A549 (cell line): ENCODE data around the gene CEP128. TPM values are rescaled to one million over a fixed set of nuclear protein-coding genes. Genes with fewer than 3 reads are reported as not detected.
A peak's percentile ranks its signal among the peaks of the same experiment; 100 is the strongest.

Experiments used
- ATAC-seq, 2 experiments: fragments of 200-7000 bp in 1 of 2; fragments of >200 bp in 1 of 2; cut with Nextera tagmentation in 1 of 2; cut with Tn5 transposase in 1 of 2; 3 replicates each; pipeline versions ENCODE4 v1.8.0 to v1.9.1; 2018 to 2020; ENCODE audit warnings: mild to moderate bottlenecking in 1 of 2, moderate library complexity in 1 of 2
- CTCF ChIA-PET: fragments of 300-600 bp; sonication (Branson Sonifier 250); formaldehyde crosslinking; extraction: SDS; loops from one replicate; lab custom pipeline; 2021; ENCODE audit warnings: antibody characterized with exemption, inconsistent platforms; lab: Yijun Ruan, JAX
- POLR2A ChIA-PET: fragments of 350-600 bp; formaldehyde crosslinking; extraction: SDS; loops from one replicate; lab custom pipeline; 2021; ENCODE audit warnings: antibody characterized with exemption, inconsistent platforms; lab: Yijun Ruan, JAX
- DNase-seq, 2 experiments: peaks; one replicate each; pipeline versions ENCODE4 v3.0.0 to v3.0.0-alpha.2; 2011 to 2016; ENCODE audit warnings: low read depth in 1 of 2, low spot score in 1 of 2
- FAIRE-seq: peaks from 2 replicates; lab custom pipeline; 2011; peaks lifted over from hg19 to GRCh38; lab: Jason Lieb, UNC
- H3K27ac ChIP-seq, 2 experiments: fragments of >200 bp; sonication (Bioruptor Twin); formaldehyde crosslinking; 3 replicates each; pipeline ENCODE4 v1.5.1; 2016 to 2017
- H3K4me1 ChIP-seq: fragments of >200 bp; sonication (Bioruptor Twin); formaldehyde crosslinking; 3 replicates; pipeline ENCODE4 v1.6.1; 2016
- H3K4me2 ChIP-seq: fragments of >200 bp; sonication (Bioruptor Twin); formaldehyde crosslinking; 3 replicates; pipeline ENCODE4 v1.6.1; 2016
- H3K4me3 ChIP-seq: fragments of >200 bp; sonication (Bioruptor Twin); formaldehyde crosslinking; 3 replicates; pipeline ENCODE4 v1.5.1; 2016
- H3K9me3 ChIP-seq: fragments of >200 bp; sonication (Bioruptor Twin); formaldehyde crosslinking; 3 replicates; pipeline ENCODE4 v1.6.1; 2016
- ATOH8 ChIP-seq: fragments of 250-450 bp; sonication (Bioruptor Pico); IDR thresholded peaks from 2 replicates; pipeline ENCODE4 v1.5.0; 2020; ENCODE audit warnings: low read depth, mild to moderate bottlenecking, moderate library complexity
- BCL3 ChIP-seq: fragments of >200 bp; sonication (Bioruptor Twin); formaldehyde crosslinking; IDR thresholded peaks from 3 replicates; pipeline ENCODE4 v1.6.1; 2016
- BHLHE40 ChIP-seq: IDR thresholded peaks from 2 replicates; pipeline ENCODE4 v1.6.1; 2012; ENCODE audit warnings: low read depth, low read length, inconsistent platforms
- CBX2 ChIP-seq: fragments of 200-600 bp; sonication (generic); IDR thresholded peaks from 2 replicates; pipeline ENCODE4 v1.6.1; 2016; ENCODE audit warnings: low read depth, mild to moderate bottlenecking, borderline replicate concordance
- CBX8 ChIP-seq: fragments of 200-600 bp; sonication (generic); IDR thresholded peaks from 2 replicates; pipeline ENCODE4 v1.6.1; 2016
- CTCF ChIP-seq: fragments of >200 bp; sonication (Bioruptor Twin); formaldehyde crosslinking; IDR thresholded peaks from 3 replicates; pipeline ENCODE4 v1.5.1; 2016
- E2F6 ChIP-seq: IDR thresholded peaks from 2 replicates; pipeline ENCODE4 v1.6.1; 2012; ENCODE audit warnings: low read depth, borderline replicate concordance
- ESRRA ChIP-seq: fragments of 150-350 bp; IDR thresholded peaks from 2 replicates; pipeline ENCODE4 v1.6.1; 2014; ENCODE audit warnings: mild to moderate bottlenecking, low read length, borderline replicate concordance
- FOSB ChIP-seq: fragments of 250-450 bp; sonication (Bioruptor Pico); IDR thresholded peaks from 2 replicates; pipeline ENCODE4 v1.5.0; 2020; ENCODE audit warnings: mild to moderate bottlenecking, moderate library complexity
- FOSL2 ChIP-seq, 2 experiments: fragments of 450-650 bp in 1 of 2; fragments of >200 bp in 1 of 2; sonication (Bioruptor Twin) in 1 of 2; formaldehyde crosslinking; IDR thresholded peaks; 2 replicates each; pipeline versions ENCODE4 v1.5.0 to v1.6.1; 2016 to 2020; ENCODE audit warnings: mild to moderate bottlenecking in 1 of 2, moderate library complexity in 1 of 2
- FOXS1 ChIP-seq: fragments of 250-450 bp; sonication (Bioruptor Pico); IDR thresholded peaks from 2 replicates; pipeline ENCODE4 v1.5.0; 2020; ENCODE audit warnings: mild to moderate bottlenecking, moderate library complexity
- HDAC2 ChIP-seq: fragments of 200-600 bp; sonication (generic); IDR thresholded peaks from 2 replicates; pipeline ENCODE4 v1.6.1; 2016
- HMGXB4 ChIP-seq: fragments of 250-450 bp; sonication (Bioruptor Pico); IDR thresholded peaks from 2 replicates; pipeline ENCODE4 v1.5.0; 2021; ENCODE audit warnings: mild to moderate bottlenecking, moderate library complexity, borderline replicate concordance
- JUN ChIP-seq, 2 experiments: fragments of >200 bp; sonication (Bioruptor Twin); formaldehyde crosslinking; IDR thresholded peaks; 2 replicates in 1 of 2; 3 replicates in 1 of 2; pipeline ENCODE4 v1.6.1; 2016 to 2017
- MAX ChIP-seq: IDR thresholded peaks from 2 replicates; pipeline ENCODE4 v1.6.1; 2012
- NPAS2 ChIP-seq: fragments of 250-450 bp; sonication (Bioruptor Pico); IDR thresholded peaks from 2 replicates; pipeline ENCODE4 v1.8.0; 2022; ENCODE audit warnings: mild to moderate bottlenecking, moderate library complexity, borderline replicate concordance
- RAD21 ChIP-seq, 2 experiments: fragments of >200 bp in 1 of 2; sonication (Bioruptor Twin) in 1 of 2; formaldehyde crosslinking in 1 of 2; IDR thresholded peaks in 1 of 2; conservative IDR thresholded peaks in 1 of 2; 2 replicates in 1 of 2; 3 replicates in 1 of 2; pipeline ENCODE4 v1.6.1; 2012 to 2018; ENCODE audit warnings: inconsistent platforms in 1 of 2
- SMC3 ChIP-seq: fragments of >200 bp; sonication (Bioruptor Twin); formaldehyde crosslinking; IDR thresholded peaks from 3 replicates; pipeline ENCODE4 v1.6.1; 2018; ENCODE audit warnings: inconsistent platforms
- ZSCAN20 ChIP-seq: fragments of 250-450 bp; sonication (Bioruptor Pico); IDR thresholded peaks from 2 replicates; pipeline ENCODE4 v1.8.0; 2022; ENCODE audit warnings: mild to moderate bottlenecking, moderate library complexity
- WGBS: methylation state at CpG from one replicate; pipeline ENCODE4 v1.1.6; 2017; ENCODE audit errors: missing lambda C conversion rate; 5-methylcytosine and 5-hydroxymethylcytosine counted together
- polyA plus RNA-seq, 4 experiments: library from polyadenylated mRNA; depleted of rRNA in 3 of 4; stranded (reverse); fragments of >200 nt; fragmentation: RNase III in 1 of 4; extraction: RNeasy Plus Mini Kit Qiagen cat#74134 plus additional on column Dnase treatment in 1 of 4; gene quantifications; 2 replicates in 3 of 4; 3 replicates in 1 of 4; pipeline ENCODE4 v1.2.3, GENCODE V29; 2011 to 2017

CEP128 gene
- polyA plus RNA-seq, 2 of the 4 experiments (the other 2 are of a cell fraction), result 5.8 to 7.0 TPM

- Histone ChIP-seq H3K4me3 (no peak overlapping the region), H3K4me1 (no peaks in the 10 kb centered on the region), H3K9me3 (no peaks in the 10 kb centered on the region), H3K4me2 (peak overlapping the region; percentile 33; the same call in 2 of the 3 replicates), H3K27ac (no peak overlapping the region)
- DNase-seq, result peak; percentile 64 to 78
- ATAC-seq, result peak; percentile 91 to 94
- WGBS, result 15% methylated on average over 6 of the region's 6 CpGs
- CTCF ChIA-PET, result interaction anchor here (0.6 to 7.0 kb wide), 22 partner anchors 9 to 1139 kb away, joined by 3 to 57 read pairs (median 4); partner anchors contain the start of genes CEP128 and TSHR
- POLR2A ChIA-PET, result interaction anchor here (0.5 to 0.9 kb wide), 2 partner anchors 52 to 183 kb away, joined by 3 to 5 read pairs; no protein-coding TSS in a partner anchor
- FAIRE-seq, result peak; percentile 76
- no peak for TF ChIP-seq FOXS1 (CRISPR knock-in tag)
- TF ChIP-seq RAD21 (conservative IDR thresholded peaks at IDR 0.05 in 1 of 2, IDR thresholded peaks at IDR 0.05 in 1 of 2), result peak; percentile 81 to 88
- TF ChIP-seq CBX8, result no peak
- peak; percentile 85 for TF ChIP-seq CTCF
- TF ChIP-seq JUN (IDR thresholded peaks at IDR 0.05), result no peak
- no peak for TF ChIP-seq ZSCAN20 (CRISPR knock-in tag)
- TF ChIP-seq FOSL2 (IDR thresholded peaks at IDR 0.05), result no peak; the same call in 1 of the 2 replicates
- peak; percentile 51; the same call in 1 of the 2 replicates for TF ChIP-seq FOSL2 (CRISPR knock-in tag; IDR thresholded peaks at IDR 0.05)
- peak; percentile 78 for TF ChIP-seq SMC3
- TF ChIP-seq BCL3, result no peak
Measured at GRCh38 chr14:80987235-80988032, 45.9 kb upstream of the CEP128 start.

- 22% methylated on average over 2 of the region's 2 CpGs for WGBS
- FAIRE-seq, result no peak
- no peaks in the 10 kb centered on the region for H3K4me1 ChIP-seq
- no peak for TF ChIP-seq CBX2
- no peak for TF ChIP-seq BHLHE40
- TF ChIP-seq CTCF, result no peak
- TF ChIP-seq ESRRA, result no peak
- TF ChIP-seq E2F6, result no peak
- no peak for TF ChIP-seq HDAC2
- no peak for TF ChIP-seq MAX
- TF ChIP-seq FOSB (CRISPR knock-in tag), result no peak
- no peak for TF ChIP-seq HMGXB4 (CRISPR knock-in tag)
- no peak for TF ChIP-seq ATOH8 (CRISPR knock-in tag)
- no peak for TF ChIP-seq NPAS2 (CRISPR knock-in tag)
- TF ChIP-seq, all 56 proteins: peak for 0
- ChIA-PET POLR2A (no interaction called here), CTCF (interaction anchor here (1.0 kb wide), 1 partner anchor 29 kb away, joined by 4 read pairs; no protein-coding TSS in a partner anchor)
- H3K27ac ChIP-seq, result no peak overlapping the region
- no peak for ATAC-seq
- H3K4me2 ChIP-seq, result no peak overlapping the region
- no peaks in the 10 kb centered on the region for H3K9me3 ChIP-seq
- no peak overlapping the region for H3K4me3 ChIP-seq
- no peak for DNase-seq
Measured at GRCh38 chr14:80982711-80983110, 41.2 kb upstream of the CEP128 start.
